Natural killer cell treated with Interleukin-12 subunit alpha and Interleukin-12 subunit beta and Interleukin-15 and Interleukin-18, amount 100 ng/mL, for 72 hours (primary cell): ENCODE data around the gene TEX2. TPM values are rescaled to one million over a fixed set of nuclear protein-coding genes. Genes with fewer than 3 reads are reported as not detected.

ENCODE experiments used
- ATAC-seq, 2 donors: fragments of 150-1000 bp; cut with Tn5 transposase in 1 of 2; sonication (Bioruptor Pico), chemical (Tn5 transposase) in 1 of 2; 2 replicates each; pipeline ENCODE4 v1.10.0; 2021
- DNase-seq: peaks from one replicate; pipeline ENCODE4 v3.0.0; 2022; ENCODE audit warnings: low spot score
- H3K27ac Mint-ChIP-seq, 2 donors: 1 replicate in 1 of 2; 2 replicates in 1 of 2; pipeline ENCODE4 v1.8.0; 2022; ENCODE audit warnings: mixed read lengths in 2 of 2, mild to moderate bottlenecking in 1 of 2, moderate library complexity in 1 of 2
- H3K27me3 Mint-ChIP-seq, 2 donors: 1 replicate in 1 of 2; 2 replicates in 1 of 2; pipeline ENCODE4 v1.8.0; 2022; ENCODE audit warnings: mixed read lengths in 2 of 2
- H3K36me3 Mint-ChIP-seq: one replicate; pipeline ENCODE4 v1.8.0; 2022; ENCODE audit warnings: mixed read lengths
- H3K4me1 Mint-ChIP-seq, 2 donors: 1 replicate in 1 of 2; 2 replicates in 1 of 2; pipeline ENCODE4 v1.8.0; 2022; ENCODE audit warnings: low read depth in 2 of 2, mixed read lengths in 2 of 2, mild to moderate bottlenecking in 1 of 2
- H3K4me3 Mint-ChIP-seq: one replicate; pipeline ENCODE4 v1.8.0; 2022; ENCODE audit warnings: mixed read lengths
- H3K9me3 Mint-ChIP-seq: 2 replicates; pipeline ENCODE4 v1.8.0; 2022; ENCODE audit warnings: mixed read lengths
- total RNA-seq, 2 donors: library from RNA; stranded (reverse); gene quantifications; one replicate each; pipeline ENCODE4 v1.2.3, GENCODE V29; 2022

The TEX2 gene
- total RNA-seq, 2 donors from 2014 or later = 14.0 to 28.6 TPM

DNA sequence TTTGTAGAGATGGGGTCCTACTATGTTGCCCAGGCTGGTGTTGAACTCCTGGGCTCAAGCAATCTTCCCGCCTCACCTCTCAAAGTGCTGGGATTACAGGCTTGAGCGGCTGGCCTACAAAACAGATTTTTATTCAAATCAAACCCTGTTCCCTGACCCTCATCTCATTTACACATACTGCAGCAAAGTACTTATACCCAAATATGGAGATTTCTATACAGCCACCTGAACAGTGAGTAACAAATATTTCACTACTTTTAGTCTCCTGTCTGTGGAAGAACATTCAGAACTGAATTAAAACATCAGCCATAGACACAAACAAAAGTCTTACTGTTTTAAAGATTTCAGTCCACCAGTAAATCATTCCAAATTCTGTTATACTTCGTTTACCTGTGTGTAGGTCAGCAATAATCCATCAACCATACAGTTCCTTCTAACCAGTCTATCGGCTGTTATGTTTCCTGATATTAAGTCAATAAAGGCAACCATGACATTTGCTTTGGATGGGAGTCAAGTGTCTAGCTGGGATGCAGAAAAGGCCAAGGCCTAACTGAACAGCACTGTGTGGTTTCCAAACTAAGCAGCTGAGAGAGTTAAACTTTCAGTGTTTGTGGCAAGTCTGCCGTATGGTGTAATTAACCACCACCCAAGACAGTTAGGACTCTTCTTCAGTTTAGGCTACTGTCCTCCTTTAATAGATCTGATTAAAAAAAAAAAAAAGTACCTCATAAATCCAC lies 155.4 kb downstream of the TEX2 start:
- Mint-ChIP-seq H3K36me3 (no peaks in the 10 kb centered on the region), H3K27ac (peak overlapping the region; percentile 34 to 56), H3K9me3 (no peaks in the 10 kb centered on the region), H3K4me3 (no peak overlapping the region), H3K27me3 (no peaks in the 10 kb centered on the region), H3K4me1 (peaks cover 35 to 38% of the 10 kb centered on the region in 2 donors)
- ATAC-seq = no peak
- DNase-seq = no peak

DNA sequence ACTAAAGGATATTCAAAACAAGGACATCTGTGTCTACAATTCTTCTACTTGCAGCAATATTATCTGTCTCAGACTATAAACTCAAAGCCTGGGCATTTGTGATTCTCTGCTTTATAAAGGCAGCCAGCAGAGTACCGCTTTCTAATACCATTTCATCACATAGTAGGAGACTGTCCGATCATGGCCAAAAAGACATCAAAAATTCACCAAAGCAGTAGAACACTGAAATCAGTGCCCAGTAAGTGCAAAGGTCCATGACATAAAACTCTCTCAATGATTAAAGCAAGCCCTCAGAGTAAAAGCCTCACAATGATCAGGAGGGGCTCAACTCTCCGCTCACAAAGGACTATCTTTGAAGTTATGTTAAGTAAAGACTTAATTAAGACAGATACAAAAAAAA lies 156.1 kb downstream of the TEX2 start:
- H3K27ac Mint-ChIP-seq = peak overlapping the region; percentile 5 to 34

DNA sequence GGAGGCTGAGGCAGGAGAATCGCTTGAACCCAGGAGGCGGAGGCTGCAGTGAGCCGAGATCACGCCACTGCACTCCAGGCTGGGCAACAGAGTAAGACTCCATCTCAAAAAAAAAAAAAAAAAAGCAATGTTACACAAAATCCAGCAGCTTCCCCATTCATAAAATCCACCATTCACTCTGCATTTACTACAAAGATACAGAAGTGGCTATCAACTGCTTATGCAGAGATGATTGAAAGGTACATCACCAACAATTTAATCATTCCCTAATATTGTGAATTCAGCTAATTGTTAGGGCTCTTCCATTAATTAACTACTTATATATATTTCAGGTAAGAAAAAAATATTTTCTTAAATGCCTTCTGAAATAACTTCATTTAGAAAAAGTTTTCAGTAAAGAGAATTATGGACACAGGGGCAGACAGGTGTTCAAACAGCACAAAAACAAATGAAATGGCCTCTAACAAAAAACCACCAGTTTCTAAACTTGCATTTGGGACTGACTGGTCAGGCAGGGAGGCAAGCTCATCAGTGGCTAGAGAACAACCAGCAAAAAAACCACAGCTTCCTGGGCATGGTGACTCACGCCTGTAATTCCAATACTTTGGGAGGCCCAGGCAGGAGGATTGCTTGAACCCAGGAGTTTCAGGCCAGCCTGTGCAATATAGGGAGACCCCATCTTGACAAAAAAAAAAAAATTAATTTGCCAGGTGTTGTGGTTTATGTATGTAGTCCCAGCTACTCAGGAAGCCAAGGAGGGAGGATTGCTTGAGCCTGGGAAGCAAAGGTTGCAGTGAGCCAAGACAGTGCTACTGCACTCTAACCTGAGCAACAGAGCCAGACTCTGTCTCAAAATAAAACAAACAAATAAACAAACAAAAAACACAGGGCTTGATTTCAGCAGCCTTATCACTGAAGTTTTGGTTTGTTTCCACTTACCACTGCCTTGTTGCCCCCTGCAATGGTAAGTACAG lies 159.4 kb downstream of the TEX2 start:
- H3K9me3 Mint-ChIP-seq = no peaks in the 10 kb centered on the region
- no peaks in the 10 kb centered on the region for H3K36me3 Mint-ChIP-seq
- peak overlapping the region; percentile 34 for H3K4me3 Mint-ChIP-seq
- ATAC-seq (peak in 1 of 2 donors; percentile 52), DNase-seq (no peak)
- peaks cover 23 to 30% of the 10 kb centered on the region in 2 donors for H3K4me1 Mint-ChIP-seq
- H3K27ac Mint-ChIP-seq = peak overlapping the region in 1 of 2 donors; percentile 28
- H3K27me3 Mint-ChIP-seq = no peaks in the 10 kb centered on the region

More for the DNA sequence above, 156.1 kb downstream of the TEX2 start:
- ATAC-seq (no peak), DNase-seq (no peak)
- Mint-ChIP-seq H3K27me3 (no peaks in the 10 kb centered on the region), H3K36me3 (no peaks in the 10 kb centered on the region), H3K9me3 (no peaks in the 10 kb centered on the region), H3K4me1 (peaks cover 38 to 39% of the 10 kb centered on the region in 2 donors), H3K4me3 (no peak overlapping the region)

DNA sequence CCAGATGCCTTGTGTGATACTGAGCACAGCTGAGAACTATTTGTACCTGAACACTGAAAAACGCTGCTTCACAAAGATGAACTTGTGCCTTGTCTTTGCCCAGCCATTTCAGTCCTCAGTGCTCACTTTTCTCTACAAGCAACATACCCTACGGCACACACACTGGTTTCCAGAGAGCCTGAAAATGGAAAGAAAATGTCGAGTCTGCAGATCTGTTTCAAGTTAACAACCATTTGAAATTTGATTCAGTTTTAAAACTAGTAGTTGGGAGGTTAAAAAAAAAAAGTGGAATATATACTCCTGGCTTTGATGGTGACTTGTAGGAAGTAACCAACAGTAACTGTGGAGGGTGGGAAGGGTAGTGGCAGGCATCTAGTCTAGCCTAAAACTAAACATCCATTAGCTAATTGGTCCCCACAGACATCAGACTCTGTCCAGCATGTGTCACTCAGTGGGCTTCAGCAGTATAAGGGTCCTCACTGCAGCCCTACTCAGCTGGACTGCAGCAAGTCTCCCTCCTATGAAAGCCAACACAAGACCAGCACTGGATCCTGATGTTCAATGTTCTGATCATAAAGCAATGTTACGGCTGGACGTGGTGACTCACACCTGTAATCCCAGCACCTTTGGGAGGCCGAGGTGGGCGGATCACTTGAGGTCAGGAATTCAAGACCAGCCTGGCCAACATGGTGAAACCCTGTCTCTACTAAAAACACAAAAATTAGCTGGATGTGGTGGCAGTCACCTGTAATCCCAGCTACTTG lies 160.3 kb downstream of the TEX2 start:
- Mint-ChIP-seq H3K4me3 (no peak overlapping the region), H3K27me3 (no peaks in the 10 kb centered on the region), H3K27ac (no peak overlapping the region), H3K4me1 (peaks cover 21 to 27% of the 10 kb centered on the region in 2 donors), H3K9me3 (no peaks in the 10 kb centered on the region), H3K36me3 (no peaks in the 10 kb centered on the region)
- DNase-seq (no peak), ATAC-seq (no peak)

- Mint-ChIP-seq H3K4me3 (no peak overlapping the region), H3K4me1 (peaks cover 14 to 29% of the 10 kb centered on the region in 2 donors), H3K27me3 (no peaks in the 10 kb centered on the region), H3K27ac (peak overlapping the region in 1 of 2 donors; percentile 77), H3K9me3 (no peaks in the 10 kb centered on the region), H3K36me3 (peaks cover 17% of the 10 kb centered on the region)
- ATAC-seq (no peak), DNase-seq (no peak)
Observed at GRCh38 chr17:64099543-64099942, 163.5 kb downstream of the TEX2 start.

Other genes with a start within 250 kb of the TEX2 start
- gene ICAM2, start 242.6 kb downstream of the TEX2 start, total RNA-seq = 10 to 100 TPM; 14.1 to 20.7 TPM
- gene ERN1, start 133.1 kb downstream of the TEX2 start, total RNA-seq = 100 to 1,000 TPM; 131 TPM
- gene PECAM1, start 127.6 kb upstream of the TEX2 start, total RNA-seq = 10 to 100 TPM in 1 of 2 donors, 1 to 10 TPM in 1; 8.1 to 17.1 TPM
- gene MILR1, start 185.9 kb upstream of the TEX2 start, total RNA-seq = 1 to 10 TPM; 5.0 to 6.9 TPM
- gene POLG2, start 233.8 kb upstream of the TEX2 start, total RNA-seq = 10 to 100 TPM; 32.6 to 61.1 TPM
- gene DDX5, start 243.0 kb upstream of the TEX2 start, total RNA-seq = 1,000 to 10,000 TPM in 1 of 2 donors, 100 to 1,000 TPM in 1; 987 to 1,102 TPM
- 10 to 100 TPM; 47.7 to 74.3 TPM for gene CEP95, start 243.7 kb upstream of the TEX2 start, total RNA-seq